ENCODE data around the gene WWTR1.

DNA sequence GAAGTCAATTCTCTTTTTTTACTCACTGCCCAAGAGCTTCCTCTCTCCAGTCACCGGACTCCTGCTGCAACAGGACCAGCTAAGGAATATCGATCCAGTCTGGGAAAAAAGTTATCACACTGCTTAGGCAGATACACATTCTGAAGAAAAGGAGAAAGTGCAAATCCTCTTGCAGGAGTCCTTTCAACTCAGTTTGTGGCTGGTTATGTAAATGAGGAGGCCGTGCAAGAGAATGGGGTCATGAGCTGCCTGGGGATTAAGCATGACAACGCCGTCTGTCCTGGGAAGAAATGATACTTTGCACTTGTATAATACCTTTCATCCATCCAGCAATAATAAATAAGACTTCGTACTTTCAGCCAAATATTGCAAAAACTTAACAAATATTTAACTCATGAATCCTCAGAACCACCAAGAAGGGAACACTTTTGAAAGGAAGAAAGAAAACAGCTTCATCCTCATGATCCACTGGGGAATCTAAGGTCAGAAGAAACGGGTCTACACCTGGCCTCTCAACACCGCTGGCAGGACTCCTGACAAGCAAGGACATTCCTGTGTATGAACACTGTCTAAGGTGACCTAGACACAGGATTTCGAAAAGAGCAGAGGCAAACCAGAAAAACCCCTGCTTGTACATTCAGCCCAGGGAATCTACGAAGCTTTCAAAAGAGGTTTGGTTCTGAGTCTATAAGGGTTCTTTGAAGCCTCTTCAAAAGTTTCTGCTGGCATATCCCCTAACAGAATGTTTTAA lies 13.1 kb upstream of the WWTR1 start:
- TF ChIP-seq, protein P1, sequence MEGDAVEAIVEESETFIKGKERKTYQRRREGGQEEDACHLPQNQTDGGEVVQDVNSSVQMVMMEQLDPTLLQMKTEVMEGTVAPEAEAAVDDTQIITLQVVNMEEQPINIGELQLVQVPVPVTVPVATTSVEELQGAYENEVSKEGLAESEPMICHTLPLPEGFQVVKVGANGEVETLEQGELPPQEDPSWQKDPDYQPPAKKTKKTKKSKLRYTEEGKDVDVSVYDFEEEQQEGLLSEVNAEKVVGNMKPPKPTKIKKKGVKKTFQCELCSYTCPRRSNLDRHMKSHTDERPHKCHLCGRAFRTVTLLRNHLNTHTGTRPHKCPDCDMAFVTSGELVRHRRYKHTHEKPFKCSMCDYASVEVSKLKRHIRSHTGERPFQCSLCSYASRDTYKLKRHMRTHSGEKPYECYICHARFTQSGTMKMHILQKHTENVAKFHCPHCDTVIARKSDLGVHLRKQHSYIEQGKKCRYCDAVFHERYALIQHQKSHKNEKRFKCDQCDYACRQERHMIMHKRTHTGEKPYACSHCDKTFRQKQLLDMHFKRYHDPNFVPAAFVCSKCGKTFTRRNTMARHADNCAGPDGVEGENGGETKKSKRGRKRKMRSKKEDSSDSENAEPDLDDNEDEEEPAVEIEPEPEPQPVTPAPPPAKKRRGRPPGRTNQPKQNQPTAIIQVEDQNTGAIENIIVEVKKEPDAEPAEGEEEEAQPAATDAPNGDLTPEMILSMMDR (IDR thresholded peaks at IDR 0.05): no peak
- TF ChIP-seq EP300 (IDR thresholded peaks at IDR 0.05) (no peak), POLR2A (IDR thresholded peaks at IDR 0.05) (no peak), POLR2AphosphoS5 (IDR thresholded peaks at IDR 0.05) (no peak)

Measured in upper lobe of left lung (tissue), 4 donors.